ENCODE results near the gene THSD7B. TPM values are rescaled to one million over a fixed set of nuclear protein-coding genes. Genes with fewer than 3 reads are reported as not detected.
"Not testable (repeated sequence)": the region's sequence is repeated elsewhere in the genome, so short reads cannot be mapped to it uniquely, and the experiment has no call there.

Gene THSD7B
- total RNA-seq, 2 experiments from 2014 or later: not detected

DNA sequence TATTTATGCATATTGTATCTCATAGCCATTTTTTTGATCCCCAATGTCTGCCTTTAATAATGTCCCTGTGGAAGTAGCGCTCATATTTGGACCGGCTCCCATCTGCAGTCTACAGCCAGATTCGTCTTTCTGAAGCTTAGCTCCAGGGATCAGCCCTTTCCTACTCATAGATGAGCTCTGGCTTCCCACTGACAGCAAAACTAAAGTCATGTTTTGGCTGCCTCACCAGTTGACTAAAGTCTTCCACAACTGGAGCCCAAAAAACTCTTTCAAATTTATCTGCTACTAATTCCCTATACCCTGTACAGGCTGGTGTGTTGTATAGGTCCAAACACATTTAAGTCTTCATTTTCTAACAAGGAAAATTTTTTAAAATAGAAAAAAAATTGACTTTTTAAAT is 904.8 kb downstream of the THSD7B start:
- POLR2A ChIA-PET: no interaction called here
- no peaks in the 10 kb centered on the region for H3K4me1 Mint-ChIP-seq
- no peaks in the 10 kb centered on the region for H3K36me3 Mint-ChIP-seq
- ATAC-seq (ENCODE audit: low read depth): no peak
- no peak for DNase-seq
- no peaks in the 10 kb centered on the region for H3K9me3 Mint-ChIP-seq
- no peaks in the 10 kb centered on the region for H3K27me3 Mint-ChIP-seq
- no peak overlapping the region for H3K27ac Mint-ChIP-seq
- H3K4me3 Mint-ChIP-seq: no peak overlapping the region

DNA sequence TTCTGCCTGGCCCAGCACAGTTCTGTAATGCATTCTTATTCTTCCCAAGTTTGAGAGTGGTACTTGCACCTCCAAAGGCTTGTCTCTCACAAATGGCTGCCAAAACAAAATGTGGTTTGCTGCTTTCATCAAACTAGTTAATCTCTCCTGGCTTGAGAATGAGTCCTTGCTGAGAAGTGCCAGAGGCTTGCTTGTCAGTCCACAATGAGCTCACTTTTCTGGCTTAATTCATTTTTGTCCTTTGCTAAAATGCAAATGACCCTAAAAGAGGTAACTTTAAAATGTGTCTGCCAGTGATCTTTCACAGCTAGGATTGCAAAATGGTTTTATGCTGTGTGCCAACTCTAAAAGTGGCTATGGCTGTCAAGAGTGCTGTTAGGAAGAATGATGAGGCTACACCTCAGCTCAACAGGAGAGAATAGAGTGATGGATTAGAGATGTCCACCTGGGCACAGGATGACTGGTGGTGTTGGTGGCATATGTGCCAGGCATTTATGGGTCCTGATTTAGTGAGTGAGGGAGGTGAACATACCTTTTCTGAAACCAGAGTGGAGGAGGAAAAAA is 907.7 kb downstream of the THSD7B start:
- H3K4me3 Mint-ChIP-seq: no peak overlapping the region
- no peaks in the 10 kb centered on the region for H3K4me1 Mint-ChIP-seq
- no peaks in the 10 kb centered on the region for H3K27me3 Mint-ChIP-seq
- DNase-seq (no peak), ATAC-seq (ENCODE audit: low read depth) (no peak)
- POLR2A ChIA-PET: no interaction called here
- H3K36me3 Mint-ChIP-seq: no peaks in the 10 kb centered on the region
- H3K9me3 Mint-ChIP-seq: no peaks in the 10 kb centered on the region
- H3K27ac Mint-ChIP-seq: no peak overlapping the region

DNA sequence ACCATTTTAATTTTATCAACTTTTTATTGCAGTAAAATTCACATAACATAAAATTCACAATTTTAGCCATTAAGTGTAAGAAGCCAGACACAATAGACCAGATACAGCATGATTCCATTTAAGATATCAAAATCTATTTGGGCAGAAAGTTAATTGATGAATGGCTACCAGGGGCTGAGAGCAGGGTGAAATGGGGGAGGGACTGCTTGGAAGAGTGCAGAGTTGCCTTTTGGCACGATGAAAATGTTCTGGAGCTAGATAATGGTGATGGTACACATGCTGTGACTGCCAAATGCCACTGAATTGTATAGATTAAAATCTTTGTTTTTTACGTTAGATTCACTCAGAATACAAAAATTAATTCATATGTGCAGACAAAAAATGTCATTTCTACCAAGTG is 909.6 kb downstream of the THSD7B start:
- H3K27me3 Mint-ChIP-seq: no peaks in the 10 kb centered on the region
- no peaks in the 10 kb centered on the region for H3K9me3 Mint-ChIP-seq
- no peak for DNase-seq
- no peak overlapping the region for H3K4me3 Mint-ChIP-seq
- POLR2A ChIA-PET: no interaction called here
- H3K27ac Mint-ChIP-seq: no peak overlapping the region
- H3K36me3 Mint-ChIP-seq: no peaks in the 10 kb centered on the region
- no peaks in the 10 kb centered on the region for H3K4me1 Mint-ChIP-seq
- no peak for ATAC-seq (ENCODE audit: low read depth)

DNA sequence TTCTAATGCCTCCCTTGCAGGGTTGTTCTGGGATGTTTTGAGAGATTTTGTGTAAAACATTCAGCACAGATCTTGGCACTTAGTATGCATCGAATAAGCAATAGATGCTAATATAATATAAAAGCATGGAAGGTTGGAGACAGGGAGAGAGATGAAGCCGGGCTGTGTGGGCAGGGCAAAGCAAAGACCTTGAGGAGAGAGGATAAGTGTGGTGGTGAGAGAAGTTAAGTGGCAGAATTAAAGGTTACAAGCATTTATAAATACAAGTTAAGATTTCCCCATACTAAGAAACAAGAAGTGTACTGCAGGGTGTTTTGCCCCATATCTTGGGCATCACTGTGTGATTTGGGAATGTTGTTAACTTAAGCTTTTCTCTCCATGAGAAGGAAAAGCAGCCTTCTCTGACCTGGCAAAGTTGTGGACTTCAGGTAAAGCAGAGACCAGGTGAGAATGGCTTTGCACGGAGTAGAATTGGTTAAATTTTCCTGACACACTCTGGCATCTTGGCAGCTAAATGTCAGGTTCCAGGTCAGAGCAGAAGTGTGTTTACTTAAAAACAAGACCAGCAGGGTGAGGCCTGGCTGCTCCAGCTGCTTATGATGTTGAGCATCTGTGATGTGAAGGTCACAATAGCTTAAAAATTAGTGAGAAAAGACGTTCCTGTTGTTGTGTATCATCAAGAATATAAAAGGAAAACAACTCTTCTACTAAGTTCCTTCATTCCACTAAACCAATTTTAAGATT is 910.4 kb downstream of the THSD7B start:
- H3K27ac Mint-ChIP-seq: no peak overlapping the region
- no peak overlapping the region for H3K4me3 Mint-ChIP-seq
- POLR2A ChIA-PET: no interaction called here
- no peaks in the 10 kb centered on the region for H3K36me3 Mint-ChIP-seq
- DNase-seq (no peak), ATAC-seq (ENCODE audit: low read depth) (no peak)
- no peaks in the 10 kb centered on the region for H3K9me3 Mint-ChIP-seq
- H3K4me1 Mint-ChIP-seq: no peaks in the 10 kb centered on the region
- H3K27me3 Mint-ChIP-seq: no peaks in the 10 kb centered on the region

DNA sequence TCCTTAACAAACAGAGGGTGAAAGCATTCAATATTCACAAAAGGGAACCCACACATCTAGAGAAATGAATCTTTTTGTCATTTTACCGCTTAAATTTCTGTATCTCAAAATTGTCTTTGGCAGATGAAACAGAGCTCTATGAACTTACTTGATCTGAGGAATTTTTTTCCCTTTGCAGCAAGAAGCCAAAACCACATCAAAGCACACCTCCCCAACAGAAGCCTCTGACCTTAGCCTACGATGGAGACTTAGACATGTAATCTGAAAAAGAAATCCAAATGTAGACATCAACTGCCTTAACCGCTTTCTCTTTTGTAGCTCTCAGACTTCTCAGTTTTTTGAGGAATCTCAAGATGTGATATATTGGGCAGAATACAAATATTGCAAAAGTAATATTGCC is 911.0 kb downstream of the THSD7B start:
- Mint-ChIP-seq H3K9me3 (no peaks in the 10 kb centered on the region), H3K27me3 (no peaks in the 10 kb centered on the region), H3K4me1 (no peaks in the 10 kb centered on the region), H3K27ac (no peak overlapping the region), H3K4me3 (no peak overlapping the region), H3K36me3 (no peaks in the 10 kb centered on the region)
- no peak for ATAC-seq (ENCODE audit: low read depth)
- DNase-seq: no peak
- POLR2A ChIA-PET: no interaction called here

DNA sequence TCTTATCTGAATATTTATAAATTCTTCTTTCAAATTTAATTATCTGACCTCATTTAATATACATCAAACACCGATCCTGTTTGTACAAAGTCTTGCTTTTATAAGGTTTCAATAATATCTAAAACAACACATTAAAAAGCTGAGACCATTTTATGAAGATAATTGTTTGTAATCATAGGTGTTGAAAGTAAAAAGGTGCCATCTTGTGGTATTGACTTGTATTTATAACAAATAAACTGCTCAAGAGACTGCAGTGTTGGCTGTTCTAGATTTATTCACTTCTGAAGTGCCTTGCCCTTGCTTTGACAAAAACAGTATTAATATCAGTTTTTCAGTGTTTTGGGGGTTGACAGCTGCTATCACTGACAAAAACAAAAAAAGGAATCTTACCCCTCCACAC is 912.1 kb downstream of the THSD7B start:
- ATAC-seq (ENCODE audit: low read depth) (no peak), DNase-seq (no peak)
- H3K4me1 Mint-ChIP-seq: no peaks in the 10 kb centered on the region
- no peak overlapping the region for H3K27ac Mint-ChIP-seq
- H3K27me3 Mint-ChIP-seq: no peaks in the 10 kb centered on the region
- POLR2A ChIA-PET: no interaction called here
- no peaks in the 10 kb centered on the region for H3K36me3 Mint-ChIP-seq
- no peak overlapping the region for H3K4me3 Mint-ChIP-seq
- H3K9me3 Mint-ChIP-seq: no peaks in the 10 kb centered on the region

DNA sequence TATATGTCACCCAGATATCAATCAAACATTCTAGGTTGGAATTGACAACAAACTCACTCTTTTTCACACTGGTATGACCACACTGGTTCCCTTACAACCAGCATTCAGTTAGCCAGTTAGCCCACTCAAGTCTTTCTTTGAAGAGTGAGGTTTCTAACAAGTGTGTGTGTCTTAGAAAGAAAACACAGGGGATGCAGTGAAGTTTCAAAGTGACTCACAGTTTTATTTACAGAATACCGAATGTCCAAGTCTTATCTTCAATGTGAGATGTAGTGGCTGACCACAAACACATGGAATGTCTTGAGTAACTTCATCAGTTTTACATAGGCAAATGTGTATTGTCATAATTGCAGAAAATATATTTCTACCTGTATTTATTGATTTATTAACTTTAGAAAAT is 924.2 kb downstream of the THSD7B start:
- no peaks in the 10 kb centered on the region for H3K4me1 Mint-ChIP-seq
- ATAC-seq (ENCODE audit: low read depth) (no peak), DNase-seq (no peak)
- no peaks in the 10 kb centered on the region for H3K36me3 Mint-ChIP-seq
- no peak overlapping the region for H3K27ac Mint-ChIP-seq
- no peaks in the 10 kb centered on the region for H3K9me3 Mint-ChIP-seq
- H3K27me3 Mint-ChIP-seq: no peaks in the 10 kb centered on the region
- no peak overlapping the region for H3K4me3 Mint-ChIP-seq
- POLR2A ChIA-PET: no interaction called here

DNA sequence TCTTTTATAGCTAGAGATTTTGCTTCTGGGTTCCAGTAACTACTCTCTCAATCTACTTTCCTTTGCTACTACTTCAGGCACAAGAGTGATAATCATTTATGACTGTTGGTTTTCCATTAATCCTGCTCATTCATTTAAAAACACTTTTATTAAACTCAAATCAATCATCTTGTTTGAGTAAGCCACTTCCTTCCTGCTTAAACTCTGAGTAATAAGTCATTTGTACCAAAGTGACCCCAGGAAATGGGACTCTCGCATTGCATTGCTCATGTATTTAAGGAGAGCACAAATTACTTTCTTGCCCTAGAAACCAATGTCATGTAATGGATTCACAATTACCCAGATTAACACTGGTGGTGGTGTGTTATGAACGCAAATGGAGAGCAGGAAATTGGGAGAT is 928.2 kb downstream of the THSD7B start:
- no peaks in the 10 kb centered on the region for H3K9me3 Mint-ChIP-seq
- H3K36me3 Mint-ChIP-seq: no peaks in the 10 kb centered on the region
- POLR2A ChIA-PET: no interaction called here
- no peak overlapping the region for H3K4me3 Mint-ChIP-seq
- H3K4me1 Mint-ChIP-seq: no peaks in the 10 kb centered on the region
- no peak for ATAC-seq (ENCODE audit: low read depth)
- H3K27ac Mint-ChIP-seq: no peak overlapping the region
- DNase-seq: no peak
- H3K27me3 Mint-ChIP-seq: no peaks in the 10 kb centered on the region

DNA sequence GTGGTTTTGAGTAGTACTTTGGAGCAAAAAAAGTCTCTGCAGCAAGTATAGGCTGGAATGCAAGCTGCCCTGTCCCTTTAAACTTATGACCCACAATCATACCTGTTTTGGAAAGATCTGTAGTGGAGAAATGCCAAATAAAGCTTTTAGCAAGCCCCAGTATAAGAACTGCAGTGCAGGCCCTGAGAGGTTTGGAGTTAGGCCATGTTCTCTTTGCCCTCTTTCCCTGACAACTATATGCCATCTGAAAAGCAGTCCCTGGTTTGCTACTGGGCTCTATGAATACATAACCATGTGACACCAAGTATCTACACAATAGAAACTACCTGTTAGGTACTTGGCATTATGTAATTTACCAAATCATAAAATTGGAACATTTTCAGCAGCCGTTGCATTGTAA is 931.6 kb downstream of the THSD7B start:
- Mint-ChIP-seq H3K27ac (no peak overlapping the region), H3K4me3 (no peak overlapping the region), H3K36me3 (no peaks in the 10 kb centered on the region), H3K4me1 (no peaks in the 10 kb centered on the region), H3K27me3 (no peaks in the 10 kb centered on the region), H3K9me3 (peaks cover 2% of the 10 kb centered on the region)
- POLR2A ChIA-PET: no interaction called here
- no peak for ATAC-seq (ENCODE audit: low read depth)
- no peak for DNase-seq

DNA sequence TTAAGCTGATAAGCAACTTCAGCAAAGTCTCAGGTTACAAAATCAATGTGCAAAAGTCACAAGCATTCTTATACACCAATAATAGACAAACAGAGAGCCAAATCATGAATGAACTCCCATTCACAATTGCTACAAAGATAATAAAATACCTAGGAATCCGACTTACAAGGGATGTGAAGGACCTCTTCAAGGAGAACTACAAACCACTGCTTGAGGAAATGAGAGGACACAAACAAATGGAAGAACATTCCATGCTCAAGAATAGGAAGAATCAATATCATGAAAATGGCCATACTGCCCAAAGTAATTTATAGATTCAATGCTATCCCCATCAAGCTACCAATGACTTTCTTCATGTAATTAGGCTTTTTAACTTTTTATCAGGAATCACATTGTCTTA is 934.9 kb downstream of the THSD7B start:
- not testable (repeated sequence) for ATAC-seq (ENCODE audit: low read depth)

DNA sequence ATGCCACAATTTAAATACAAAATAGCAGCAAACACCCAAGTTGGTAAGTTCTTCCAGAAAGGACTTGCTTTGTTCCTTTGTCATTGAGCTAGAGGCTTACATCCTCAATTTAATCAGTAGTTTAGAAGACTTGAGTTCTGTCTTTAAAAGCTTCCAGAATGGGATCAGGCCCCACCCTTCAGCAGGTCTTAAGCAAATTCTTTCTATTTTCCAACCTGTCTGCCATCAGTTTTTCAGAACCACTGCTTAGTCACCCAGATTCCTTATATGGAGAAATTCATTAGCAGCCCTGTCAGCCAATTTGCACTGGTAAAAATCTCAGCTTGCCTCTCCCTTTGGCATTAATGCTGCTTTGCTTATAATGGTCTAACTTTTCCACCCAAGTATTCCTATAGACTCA is 935.3 kb downstream of the THSD7B start:
- Mint-ChIP-seq H3K4me3 (no peak overlapping the region), H3K27ac (no peak overlapping the region), H3K4me1 (no peaks in the 10 kb centered on the region), H3K27me3 (no peaks in the 10 kb centered on the region), H3K9me3 (peaks cover 2% of the 10 kb centered on the region), H3K36me3 (no peaks in the 10 kb centered on the region)
- POLR2A ChIA-PET: no interaction called here
- no peak for DNase-seq
- ATAC-seq (ENCODE audit: low read depth): no peak

More for the DNA sequence above, 934.9 kb downstream of the THSD7B start:
- H3K4me1 Mint-ChIP-seq, POLR2A ChIA-PET, H3K9me3 Mint-ChIP-seq, H3K4me3 Mint-ChIP-seq, H3K36me3 Mint-ChIP-seq, H3K27ac Mint-ChIP-seq, DNase-seq, H3K27me3 Mint-ChIP-seq: not testable (repeated sequence)

DNA sequence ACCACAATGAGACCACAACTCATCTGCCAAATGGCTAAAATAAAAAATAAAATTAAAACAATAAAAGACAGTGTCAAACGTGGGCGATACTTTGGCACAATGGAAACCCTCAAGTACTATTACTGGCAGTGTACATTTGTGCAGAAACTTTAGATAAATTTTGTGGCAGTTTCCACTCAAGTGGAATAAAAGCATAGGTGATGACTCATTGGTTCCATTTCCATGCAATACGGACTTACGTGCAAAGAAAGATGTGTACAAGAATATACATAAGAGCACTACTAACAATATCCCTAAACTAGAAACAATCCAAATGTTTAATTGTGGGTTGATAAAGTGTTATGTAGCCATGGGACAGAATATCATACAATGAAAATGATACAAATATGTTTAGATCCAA is 940.0 kb downstream of the THSD7B start:
- Mint-ChIP-seq H3K27me3 (no peaks in the 10 kb centered on the region), H3K4me3 (no peak overlapping the region), H3K36me3 (no peaks in the 10 kb centered on the region), H3K4me1 (no peaks in the 10 kb centered on the region), H3K9me3 (peaks cover under 1% of the 10 kb centered on the region), H3K27ac (no peak overlapping the region)
- ATAC-seq (ENCODE audit: low read depth): no peak
- POLR2A ChIA-PET: no interaction called here
- DNase-seq: no peak

DNA sequence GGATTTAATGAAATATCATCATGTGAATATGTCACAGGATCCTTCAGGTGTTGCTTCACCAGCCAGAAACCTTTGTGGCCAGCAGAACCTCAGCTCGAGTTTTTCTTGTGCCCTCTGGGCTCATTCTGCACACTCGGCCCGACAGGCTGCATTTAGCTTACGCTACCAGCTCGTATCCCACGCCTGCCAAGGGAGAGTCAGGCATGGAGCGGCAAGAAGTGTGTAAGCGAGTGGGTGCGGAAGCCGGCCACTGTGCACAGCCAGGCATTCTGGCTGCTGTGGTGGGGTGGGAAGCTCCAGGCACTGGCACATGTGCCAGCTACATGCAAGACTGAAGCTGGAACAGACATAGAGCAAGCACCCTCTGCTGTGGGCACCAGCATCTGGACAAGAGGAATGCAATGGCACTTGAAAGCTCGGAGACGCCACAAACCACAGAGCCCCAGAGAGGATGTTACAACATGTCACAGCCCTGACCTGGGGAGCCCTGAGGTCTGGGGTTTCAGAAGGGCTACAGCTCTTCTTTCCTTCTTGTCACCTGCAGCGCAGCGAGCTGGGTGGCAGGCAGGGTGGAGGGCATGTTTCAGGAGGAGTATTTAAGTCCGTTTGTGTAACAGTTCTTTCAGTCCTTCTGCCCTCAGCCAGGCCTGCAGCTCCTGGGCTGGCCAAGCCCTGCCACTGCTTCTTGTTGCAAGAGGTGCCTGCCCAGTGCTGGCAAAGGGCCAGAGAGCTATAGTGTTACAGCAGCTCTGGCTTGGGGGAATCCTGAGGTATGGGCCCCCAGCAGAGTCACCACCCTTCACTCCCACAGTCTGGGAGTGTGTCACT is 941.7 kb downstream of the THSD7B start:
- DNase-seq: no peak
- Mint-ChIP-seq H3K4me3 (no peak overlapping the region), H3K27ac (no peak overlapping the region), H3K27me3 (no peaks in the 10 kb centered on the region), H3K36me3 (no peaks in the 10 kb centered on the region), H3K9me3 (peaks cover 3% of the 10 kb centered on the region), H3K4me1 (no peaks in the 10 kb centered on the region)
- POLR2A ChIA-PET: no interaction called here
- no peak for ATAC-seq (ENCODE audit: low read depth)

DNA sequence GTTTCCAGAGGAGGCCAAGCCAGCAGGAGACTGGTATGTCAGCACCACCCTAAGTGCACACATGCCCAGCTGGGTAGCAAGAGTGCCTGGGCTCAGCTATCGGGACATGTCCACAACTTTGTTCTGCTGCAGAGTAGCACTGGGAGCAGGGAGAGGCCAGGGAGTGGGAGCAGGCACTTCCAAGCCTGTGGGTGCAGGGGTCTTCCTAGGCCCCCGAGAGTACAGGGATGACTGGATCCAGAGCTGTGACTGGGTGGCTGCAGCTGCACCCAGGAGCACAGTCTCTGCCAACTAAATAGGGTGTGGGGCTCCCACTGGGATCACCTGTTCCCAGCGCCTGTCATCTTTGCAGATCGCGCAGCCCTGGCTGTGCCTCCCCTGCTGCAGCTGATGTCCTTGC is 943.0 kb downstream of the THSD7B start:
- H3K9me3 Mint-ChIP-seq: peaks cover 3% of the 10 kb centered on the region
- H3K4me3 Mint-ChIP-seq: no peak overlapping the region
- H3K27me3 Mint-ChIP-seq: no peaks in the 10 kb centered on the region
- ATAC-seq (ENCODE audit: low read depth): no peak
- no peak overlapping the region for H3K27ac Mint-ChIP-seq
- no peak for DNase-seq
- no peaks in the 10 kb centered on the region for H3K4me1 Mint-ChIP-seq
- H3K36me3 Mint-ChIP-seq: no peaks in the 10 kb centered on the region
- POLR2A ChIA-PET: no interaction called here
